Skin epidermis (tissue), 12 donors: ENCODE measurements around the gene CD3E.

ENCODE experiments used
- H3K27ac ChIP-seq, 21 experiments: fragments of 200-600 bp; sonication (generic) in 11 of 21; one replicate each; pipeline ENCODE4 v1.5.0; 2020; ENCODE audit warnings: mild to moderate bottlenecking in 3 of 21, inconsistent platforms in 2 of 21, moderate library complexity in 2 of 21
- H3K4me3 ChIP-seq, 7 experiments: fragments of 200-600 bp; sonication (generic) in 2 of 7; one replicate each; pipeline ENCODE4 v1.5.0; 2020; ENCODE audit warnings: inconsistent platforms in 2 of 7, mild to moderate bottlenecking in 2 of 7, moderate library complexity in 1 of 7

Gene CD3E

DNA sequence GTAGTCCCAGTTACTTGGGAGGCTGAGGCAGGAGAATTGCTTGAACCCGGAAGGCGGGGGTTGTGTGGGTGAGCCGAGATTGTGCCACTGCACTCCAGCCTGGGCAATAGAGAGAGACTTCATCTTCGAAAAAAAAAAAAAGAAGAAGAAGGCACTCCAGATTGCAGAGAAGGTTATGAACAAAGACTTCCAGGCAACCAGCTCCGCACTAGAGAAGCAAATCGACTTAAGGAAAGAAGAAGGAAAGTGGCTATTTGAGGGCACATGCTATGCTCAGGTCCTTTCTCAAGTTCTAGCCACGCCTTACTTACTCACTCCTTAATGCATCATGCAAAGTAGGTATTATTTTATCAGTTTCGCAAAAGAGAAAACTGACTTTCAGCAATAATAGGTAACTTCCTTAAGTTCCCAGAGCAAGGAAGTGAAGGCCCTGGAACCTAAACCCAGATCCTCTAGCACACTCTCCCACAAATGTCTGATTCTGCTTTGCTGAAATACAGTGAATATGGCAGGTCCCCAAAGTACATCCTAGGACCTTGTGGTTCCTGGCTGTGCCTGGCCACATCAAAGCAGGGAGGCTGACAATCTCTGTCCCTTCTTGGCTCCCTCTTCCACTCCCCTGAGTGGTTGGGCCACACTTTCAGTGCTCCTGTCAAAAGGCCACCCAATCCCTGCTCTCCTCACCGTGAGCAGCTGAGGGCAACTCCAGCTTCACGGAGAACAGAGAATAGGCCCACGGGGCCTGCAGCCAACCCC is 14.2 kb downstream of the CD3E start:
- peak overlapping the region in 10 of 21 experiments; percentile 4 to 93 (median 49) for H3K27ac ChIP-seq
- H3K4me3 ChIP-seq = no peak overlapping the region

DNA sequence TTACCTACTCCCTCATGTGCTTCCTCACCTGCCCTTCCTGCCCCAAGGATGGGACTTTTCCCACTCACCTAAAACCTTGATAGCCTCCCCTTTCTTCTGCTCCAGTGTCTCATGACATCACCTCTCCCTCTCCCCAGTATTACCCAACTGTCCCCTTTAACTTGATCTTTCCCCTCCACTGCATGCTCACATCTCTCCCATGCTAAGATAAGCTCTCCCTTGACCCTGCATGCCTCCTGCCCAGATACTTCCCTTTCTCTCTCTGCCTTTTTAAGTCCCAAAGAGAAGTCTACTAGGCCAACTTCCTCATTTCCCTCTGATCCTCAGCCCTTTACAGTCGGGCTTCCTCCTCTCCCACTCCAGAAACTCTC is 14.8 kb downstream of the CD3E start:
- peak overlapping the region in 10 of 21 experiments; percentile 4 to 93 (median 49) for H3K27ac ChIP-seq

DNA sequence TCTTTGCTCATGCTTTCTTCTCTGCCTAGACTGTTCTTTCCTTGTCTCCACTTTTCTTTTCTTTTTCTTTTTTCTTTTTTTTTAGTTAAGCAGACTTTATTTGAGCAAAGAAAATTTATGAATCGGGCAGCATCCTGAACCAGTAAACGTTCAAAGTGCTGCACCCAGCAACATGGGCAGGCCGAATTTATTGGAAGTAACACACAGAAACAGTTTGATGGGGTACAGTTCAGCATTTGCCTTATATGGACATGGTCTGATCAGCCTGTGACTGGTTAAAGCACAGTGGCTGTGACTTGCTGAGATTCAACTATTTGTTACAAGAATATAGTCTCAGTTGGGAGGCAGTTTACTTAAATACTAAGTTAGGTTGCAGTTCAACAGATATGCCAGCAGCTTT is 16.0 kb downstream of the CD3E start:
- Histone ChIP-seq H3K4me3 (no peak overlapping the region), H3K27ac (peak overlapping the region in 1 of 21 experiments; percentile 93)

More for the DNA sequence above, 14.8 kb downstream of the CD3E start:
- H3K4me3 ChIP-seq = no peak overlapping the region

DNA sequence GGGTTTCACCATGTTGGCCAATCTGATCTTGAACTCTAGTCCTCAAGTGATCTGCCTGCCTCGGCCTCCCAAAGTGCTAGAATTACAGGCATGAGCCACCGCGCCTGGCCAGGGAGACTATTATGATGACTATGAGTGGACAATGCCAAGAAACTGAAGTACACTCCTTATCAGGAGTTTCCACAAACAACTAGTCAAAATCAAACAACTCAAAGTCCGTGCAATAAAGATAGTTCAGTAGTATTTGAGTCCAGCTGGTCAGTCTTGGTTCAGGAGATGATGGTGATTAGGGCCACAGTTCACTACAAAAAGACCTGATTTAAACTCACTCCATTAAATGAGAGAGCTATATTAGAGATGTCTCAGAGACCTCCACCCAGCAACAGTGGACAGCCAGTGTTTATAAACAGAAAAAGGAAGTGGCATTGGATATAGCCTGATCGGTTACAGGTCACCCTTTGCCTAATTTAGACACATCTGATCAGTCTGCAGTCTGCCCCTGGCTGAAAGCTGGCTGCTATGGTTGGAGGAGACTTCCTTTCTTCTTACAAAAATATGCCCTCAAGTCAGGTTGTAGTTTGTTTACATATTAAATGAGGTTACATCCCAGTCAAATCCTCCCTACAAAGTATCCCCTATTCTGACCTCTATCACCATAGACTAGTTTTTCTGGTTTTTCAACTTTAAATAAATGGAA is 17.0 kb downstream of the CD3E start:
- Histone ChIP-seq H3K27ac (peak overlapping the region in 1 of 21 experiments; percentile 46), H3K4me3 (no peak overlapping the region)

DNA sequence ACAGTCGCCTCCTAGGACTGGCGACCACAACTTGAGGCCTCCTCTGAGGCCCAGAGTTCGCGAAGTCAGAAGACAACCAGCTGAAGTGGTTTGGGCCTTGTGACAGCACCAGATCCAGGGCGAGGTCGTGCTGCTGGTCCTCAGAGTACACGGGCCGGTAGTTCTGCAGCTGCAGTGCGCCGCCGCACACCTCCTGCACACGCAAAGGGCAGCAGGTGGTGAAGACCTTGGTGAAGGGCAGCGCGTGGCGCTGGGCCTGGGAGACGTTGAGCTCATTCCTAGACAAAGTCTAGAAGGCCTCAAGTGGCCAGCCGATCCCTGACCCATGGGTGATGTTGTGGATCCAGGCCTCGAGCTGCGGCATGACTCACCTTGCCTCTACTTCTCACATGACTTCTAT is 18.2 kb downstream of the CD3E start:
- no peak overlapping the region for H3K27ac ChIP-seq
- H3K4me3 ChIP-seq = no peak overlapping the region

DNA sequence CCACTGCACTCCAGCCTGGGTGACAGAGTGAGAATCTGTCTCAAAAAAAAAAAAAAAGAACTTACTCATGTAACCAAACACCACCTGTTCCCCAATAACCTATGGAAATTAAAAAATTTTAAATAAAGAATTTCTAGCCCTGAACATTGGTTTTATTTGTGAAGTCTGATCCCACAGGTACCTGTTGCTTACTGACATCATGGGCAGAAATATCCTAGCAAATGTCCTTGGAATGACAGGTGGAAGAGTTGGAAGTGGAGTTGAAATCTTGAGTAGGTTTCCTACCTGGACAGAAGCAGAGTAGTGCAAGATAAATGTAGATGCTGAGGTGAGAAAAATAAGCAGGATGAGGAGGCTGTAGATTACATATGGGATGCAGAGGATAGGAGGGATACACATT is 20.8 kb downstream of the CD3E start:
- no peak overlapping the region for H3K4me3 ChIP-seq
- H3K27ac ChIP-seq = no peak overlapping the region

DNA sequence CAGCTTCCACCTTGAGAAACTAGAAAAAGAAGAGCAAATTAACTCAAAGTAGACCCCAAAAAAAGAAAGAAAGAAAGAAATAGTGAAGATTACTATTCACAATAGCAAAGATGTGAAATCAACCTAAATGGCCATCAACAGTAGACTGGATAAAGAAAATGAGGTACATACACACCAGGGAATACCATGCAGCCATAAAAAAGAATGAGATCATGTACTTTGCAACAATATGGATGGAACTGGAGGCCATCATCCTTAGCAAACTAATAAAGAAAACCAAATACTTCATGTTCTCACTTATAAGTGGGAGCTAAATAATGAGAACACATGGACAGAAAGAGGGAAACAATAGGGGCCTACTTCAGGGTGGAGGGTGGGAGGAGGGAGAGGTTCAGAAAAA is 24.2 kb downstream of the CD3E start:
- Histone ChIP-seq H3K4me3 (no peak overlapping the region), H3K27ac (no peak overlapping the region)

DNA sequence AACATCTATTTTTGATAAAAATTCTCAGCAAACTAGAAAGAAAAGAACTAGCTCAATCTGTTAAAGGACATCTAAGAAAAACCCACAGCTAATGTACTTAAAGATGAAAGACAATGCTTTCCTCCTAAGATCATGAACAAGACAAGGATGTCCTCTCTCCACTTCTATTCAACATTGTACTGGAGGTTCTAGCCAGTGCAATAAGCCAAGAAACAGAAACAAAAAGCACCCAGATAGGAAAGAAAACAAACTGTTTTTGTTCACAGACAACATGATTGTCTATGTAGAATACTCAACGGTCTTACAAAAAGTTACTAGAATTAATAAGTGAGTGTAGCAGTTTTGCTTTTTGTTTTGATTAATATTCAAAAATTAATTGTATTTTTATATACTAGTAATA is 30.2 kb downstream of the CD3E start:
- H3K4me3 ChIP-seq = no peak overlapping the region
- H3K27ac ChIP-seq = peak overlapping the region in 2 of 21 experiments; percentile 54 to 65

DNA sequence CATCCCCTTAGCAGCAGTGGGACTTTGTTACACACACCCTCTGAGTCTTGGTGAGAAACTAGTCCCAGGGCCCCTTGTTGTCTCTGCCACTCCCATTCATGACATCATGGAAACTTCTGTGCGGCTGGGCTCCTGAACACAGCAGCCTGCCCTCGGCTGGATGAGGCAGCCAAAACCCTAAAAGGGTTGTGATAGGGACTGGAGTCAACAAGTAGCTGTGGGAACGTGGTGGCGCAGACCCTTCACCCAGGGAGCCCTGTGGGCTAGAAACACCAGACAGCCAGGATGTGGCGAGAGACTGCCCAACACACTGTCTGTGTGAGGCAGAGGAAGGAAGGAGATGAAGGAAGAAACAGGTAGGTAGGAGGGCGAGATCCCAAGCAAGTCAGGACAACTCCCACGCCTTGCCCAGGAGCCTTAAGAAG is 34.1 kb downstream of the CD3E start:
- peak overlapping the region in 2 of 7 experiments; percentile 21 to 39 for H3K4me3 ChIP-seq
- peak overlapping the region in 13 of 21 experiments; percentile 1 to 94 (median 36) for H3K27ac ChIP-seq

DNA sequence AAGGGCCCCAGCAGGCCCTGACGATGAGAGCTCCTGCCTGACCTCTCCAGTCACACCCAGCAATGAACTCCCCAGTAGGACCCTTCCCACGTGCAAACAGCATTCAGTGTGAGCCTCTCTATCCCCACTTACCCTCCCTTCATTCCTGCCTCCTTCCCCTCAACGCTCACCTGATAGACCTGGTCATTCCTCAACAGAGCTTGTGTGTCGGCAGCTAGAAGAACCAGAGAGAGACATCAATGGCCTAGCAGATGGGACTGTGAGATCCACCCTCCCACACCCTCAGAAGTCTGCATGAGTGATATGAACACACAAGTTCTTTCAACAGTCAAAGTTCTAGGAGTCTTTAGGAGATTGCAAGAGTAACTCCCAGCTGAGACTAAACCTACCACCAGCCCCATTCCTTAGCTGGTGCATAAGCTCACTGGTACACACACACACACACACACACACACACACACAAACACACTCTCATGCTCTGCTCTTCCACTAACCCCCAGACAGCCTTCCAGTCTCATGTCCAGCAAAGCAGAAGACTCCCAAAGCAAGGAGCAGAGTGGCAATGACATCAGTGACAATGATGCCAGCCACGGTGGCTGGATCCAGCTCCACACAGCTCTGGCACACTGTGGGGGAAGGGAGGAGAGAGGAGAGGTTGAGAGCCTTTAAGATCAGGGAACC is 34.9 kb downstream of the CD3E start:
- peak overlapping the region in 12 of 21 experiments; percentile 1 to 94 (median 46) for H3K27ac ChIP-seq
- peak overlapping the region in 3 of 7 experiments; percentile 30 to 39 (median 36) for H3K4me3 ChIP-seq

DNA sequence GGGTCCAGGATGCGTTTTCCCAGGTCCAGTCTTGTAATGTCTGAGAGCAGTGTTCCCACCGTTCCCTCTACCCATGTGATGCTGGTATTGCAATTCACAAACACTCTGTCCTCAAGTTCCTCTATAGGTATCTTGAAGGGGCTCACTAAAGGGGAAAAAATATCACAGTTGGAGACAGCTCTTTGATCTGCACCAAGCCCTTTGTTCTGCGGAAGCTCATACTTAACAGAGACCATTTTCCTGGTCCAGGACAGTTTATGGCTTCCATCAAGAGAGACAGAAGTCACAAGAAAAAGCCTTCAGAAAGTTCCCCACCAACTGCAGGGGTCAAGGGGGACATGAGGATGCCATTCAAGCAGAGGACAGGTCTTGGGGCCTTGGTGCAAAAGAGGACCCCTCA is 35.9 kb downstream of the CD3E start:
- Histone ChIP-seq H3K4me3 (peak overlapping the region in 5 of 7 experiments; percentile 0 to 39 (median 30)), H3K27ac (peak overlapping the region in 6 of 21 experiments; percentile 78 to 94 (median 86))

DNA sequence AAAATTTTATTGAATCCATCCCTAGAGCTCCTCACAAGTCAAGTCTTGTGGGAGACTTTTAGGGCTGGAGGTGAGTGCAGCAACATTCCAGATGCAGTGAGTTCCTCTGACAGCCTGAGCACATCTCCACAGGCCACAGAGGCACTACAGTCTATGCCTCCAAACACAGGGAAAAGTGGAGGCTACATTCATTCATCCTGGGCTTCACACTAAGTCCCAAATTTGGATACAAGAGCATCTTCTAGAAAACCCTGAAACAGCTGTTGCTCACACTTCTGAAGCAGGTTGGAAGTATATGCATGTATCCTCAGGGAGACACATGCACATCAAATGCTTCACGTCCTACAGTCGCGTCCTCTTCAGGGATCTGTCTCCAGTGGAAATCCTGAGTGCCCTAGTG is 36.7 kb downstream of the CD3E start:
- H3K4me3 ChIP-seq = peak overlapping the region; percentile 10 to 39 (median 26)
- H3K27ac ChIP-seq = peak overlapping the region in 10 of 21 experiments; percentile 6 to 94 (median 80)

DNA sequence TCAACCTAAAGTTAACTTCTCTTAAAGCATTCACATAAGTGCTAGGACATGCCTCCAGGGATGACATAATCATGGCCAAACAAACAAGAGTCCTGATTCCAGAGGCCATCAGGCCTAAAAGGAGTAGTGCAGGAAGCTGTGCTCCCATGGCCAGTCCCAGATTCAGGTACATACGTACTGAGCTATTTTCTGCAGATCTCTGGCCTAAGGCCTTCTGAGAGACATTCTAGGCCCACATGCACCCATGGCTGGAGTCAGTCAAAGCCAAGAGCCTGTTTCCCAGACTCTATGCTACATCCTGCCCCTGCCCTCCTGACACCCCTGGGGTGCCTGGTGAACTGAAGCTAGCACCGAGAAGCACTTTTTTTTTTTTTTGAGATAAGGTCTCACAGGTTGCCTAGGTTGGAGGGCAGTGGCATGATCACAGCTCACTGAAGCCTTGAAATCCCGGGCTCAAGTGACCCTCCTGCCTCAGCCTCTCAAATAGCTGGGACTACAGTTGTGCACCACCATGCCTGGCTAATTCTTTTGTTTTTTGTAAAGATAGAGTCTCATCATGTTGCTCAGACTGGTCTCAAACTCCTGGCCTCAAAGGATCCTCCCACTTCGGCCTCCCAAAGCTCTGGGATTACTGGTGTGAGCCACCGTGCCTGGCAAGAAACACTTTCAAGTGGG is 37.4 kb downstream of the CD3E start:
- peak overlapping the region in 11 of 21 experiments; percentile 6 to 94 (median 78) for H3K27ac ChIP-seq
- H3K4me3 ChIP-seq = peak overlapping the region; percentile 10 to 39 (median 26)

DNA sequence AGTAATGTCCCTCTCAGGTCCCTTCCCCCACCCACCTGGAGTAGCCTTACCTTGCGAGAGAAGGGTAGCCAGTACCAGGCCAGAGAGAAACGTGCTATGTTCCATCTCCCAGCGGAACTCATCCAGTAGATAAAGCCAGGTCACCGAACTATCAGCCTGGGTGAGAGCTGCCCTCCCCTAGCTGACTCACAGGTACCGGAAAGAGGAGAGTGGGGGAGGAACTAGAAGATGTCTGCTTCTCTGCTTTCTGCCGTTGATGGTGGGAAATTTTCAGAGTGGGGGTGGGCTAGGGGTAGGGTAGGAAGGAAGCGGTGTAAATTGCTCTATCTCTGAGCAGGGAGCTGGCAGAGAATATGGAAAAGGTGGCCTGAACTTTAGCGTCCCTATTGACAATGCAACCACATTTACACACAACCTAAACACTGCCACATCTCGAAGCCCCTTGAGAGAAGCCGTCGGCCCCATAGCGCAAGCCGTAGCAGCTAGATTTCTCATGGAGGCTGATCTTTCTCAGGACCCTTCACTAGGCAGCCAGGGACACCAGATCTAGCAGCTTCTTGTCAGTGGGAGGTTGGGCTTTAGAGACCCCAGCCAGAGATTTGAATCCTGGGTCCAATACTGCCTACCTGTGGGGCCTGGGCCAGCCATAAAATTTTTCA is 38.1 kb downstream of the CD3E start, which contains the start of gene CD3D:
Gene CD3D, minus strand, starts transcription at position 203 of the 659 bp plus-strand sequence. Its CDS starts 98 bp downstream, at position 105.
- peak within 1 kb of the TSS; percentile 10 to 39 (median 26) for H3K4me3 ChIP-seq
- H3K27ac ChIP-seq = peak within 1 kb of the TSS in 13 of 21 experiments; percentile 2 to 94 (median 68)

DNA sequence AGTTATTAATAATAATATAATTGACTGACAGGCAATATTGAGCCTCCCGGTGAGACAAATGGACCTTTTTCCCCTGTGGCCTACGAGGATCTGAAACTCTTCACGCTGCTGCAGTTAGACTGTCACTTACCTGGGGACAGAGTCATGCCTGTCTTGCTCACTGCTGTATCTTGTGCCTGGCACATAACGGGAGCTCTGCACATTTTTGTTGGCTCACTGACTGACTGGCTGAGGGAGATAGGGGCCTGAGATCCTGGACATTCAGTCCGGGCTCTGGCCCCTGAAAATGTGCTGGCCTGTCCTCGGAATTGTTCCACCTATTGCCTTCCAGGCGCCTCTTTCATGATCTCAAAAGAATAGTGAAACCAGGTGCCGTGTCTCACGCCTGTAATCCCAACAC is 38.7 kb downstream of the CD3E start:
- Histone ChIP-seq H3K27ac (peak overlapping the region in 12 of 21 experiments; percentile 2 to 94 (median 72)), H3K4me3 (no peak overlapping the region)

DNA sequence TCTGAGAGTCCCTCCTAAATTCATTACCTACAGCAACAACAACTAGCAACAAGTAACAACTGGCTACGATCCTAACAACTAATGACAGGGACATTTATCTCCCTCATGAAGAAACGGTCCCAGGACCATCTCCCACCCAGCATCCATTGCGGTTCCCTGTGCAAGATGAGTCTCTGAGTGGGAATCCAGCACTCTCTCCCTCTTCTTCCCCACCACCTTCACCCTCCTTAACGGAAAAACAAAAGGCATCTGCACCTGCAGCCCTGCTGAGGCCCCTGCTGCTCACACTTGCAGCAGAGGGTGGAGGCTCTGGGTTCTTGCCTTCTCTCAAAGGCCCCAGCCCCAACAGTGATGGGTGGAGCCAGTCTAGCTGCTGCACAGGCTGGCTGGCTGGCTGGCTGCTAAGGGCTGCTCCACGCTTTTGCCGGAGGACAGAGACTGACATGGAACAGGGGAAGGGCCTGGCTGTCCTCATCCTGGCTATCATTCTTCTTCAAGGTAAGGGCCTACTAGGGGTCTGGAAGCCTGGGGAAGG is 39.5 kb downstream of the CD3E start, which contains the start of gene CD3G:
Gene CD3G, plus strand, starts transcription at position 364 of the 535 bp plus-strand sequence. Its CDS starts 80 bp downstream, at position 444.
- Histone ChIP-seq H3K27ac (peak within 1 kb of the TSS in 13 of 21 experiments; percentile 2 to 94 (median 68)), H3K4me3 (peak within 1 kb of the TSS in 5 of 7 experiments; percentile 9 to 34 (median 21))

DNA sequence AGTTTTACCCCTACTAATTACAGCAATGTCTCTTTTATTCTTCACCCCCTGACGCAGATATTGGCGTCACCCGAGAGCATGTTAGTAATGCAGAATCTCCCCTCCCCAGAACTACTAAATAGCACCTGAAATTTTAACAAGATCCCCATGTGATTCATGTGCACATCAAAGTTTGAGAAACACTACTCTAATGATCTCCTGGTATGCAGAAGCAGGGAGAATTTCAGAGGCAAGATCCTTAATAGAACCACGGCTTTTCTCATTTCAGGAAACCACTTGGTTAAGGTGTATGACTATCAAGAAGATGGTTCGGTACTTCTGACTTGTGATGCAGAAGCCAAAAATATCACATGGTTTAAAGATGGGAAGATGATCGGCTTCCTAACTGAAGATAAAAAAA is 44.9 kb downstream of the CD3E start:
- Histone ChIP-seq H3K4me3 (no peak overlapping the region), H3K27ac (no peak overlapping the region)

DNA sequence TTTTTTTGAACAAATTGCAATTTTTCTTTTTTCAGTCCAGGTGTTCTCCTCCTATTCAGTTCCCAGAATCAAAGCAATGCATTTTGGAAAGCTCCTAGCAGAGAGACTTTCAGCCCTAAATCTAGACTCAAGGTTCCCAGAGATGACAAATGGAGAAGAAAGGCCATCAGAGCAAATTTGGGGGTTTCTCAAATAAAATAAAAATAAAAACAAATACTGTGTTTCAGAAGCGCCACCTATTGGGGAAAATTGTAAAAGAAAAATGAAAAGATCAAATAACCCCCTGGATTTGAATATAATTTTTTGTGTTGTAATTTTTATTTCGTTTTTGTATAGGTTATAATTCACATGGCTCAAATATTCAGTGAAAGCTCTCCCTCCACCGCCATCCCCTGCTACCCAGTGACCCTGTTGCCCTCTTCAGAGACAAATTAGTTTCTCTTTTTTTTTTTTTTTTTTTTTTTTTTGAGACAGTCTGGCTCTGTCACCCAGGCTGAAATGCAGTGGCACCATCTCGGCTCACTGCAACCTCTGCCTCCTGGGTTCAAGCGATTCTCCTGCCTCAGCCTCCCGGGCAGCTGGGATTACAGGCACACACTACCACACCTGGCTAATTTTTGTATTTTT is 48.7 kb downstream of the CD3E start:
- Histone ChIP-seq H3K27ac (peak overlapping the region in 1 of 21 experiments; percentile 26), H3K4me3 (no peak overlapping the region)
